Activated CD4-positive, alpha-beta T cell treated with anti-CD3 and anti-CD28 coated beads, Interleukin-2, amount 50 U/mL, for 4 hours (primary cell): ENCODE data around the gene RNLS.
"Not testable (repeated sequence)": the region's sequence is repeated elsewhere in the genome, so short reads cannot be mapped to it uniquely, and the experiment has no call there.

Source experiments
- DNase-seq, 2 experiments: peaks; one replicate each; pipeline ENCODE4 v3.0.0-alpha.2; 2020

Gene RNLS

GRCh38 chr10:88383276-88383675 lies 199.8 kb downstream of the RNLS start:
- DNase-seq: no peak

- DNase-seq: no peak
Measured at GRCh38 chr10:88382699-88383098, 200.4 kb downstream of the RNLS start.

GRCh38 chr10:88379575-88379974 lies 203.5 kb downstream of the RNLS start:
- no peak for DNase-seq

- no peak for DNase-seq
Measured at GRCh38 chr10:88377510-88377909, 205.6 kb downstream of the RNLS start.

- DNase-seq: no peak
Measured at GRCh38 chr10:88374392-88375175, 208.5 kb downstream of the RNLS start.

GRCh38 chr10:88372881-88373592 lies 210.1 kb downstream of the RNLS start:
- DNase-seq: no peak

- no peak for DNase-seq
Measured at GRCh38 chr10:88372051-88372715, 210.9 kb downstream of the RNLS start.

- DNase-seq: no peak
Measured at GRCh38 chr10:88370713-88371112, 212.4 kb downstream of the RNLS start.

GRCh38 chr10:88366772-88367171 lies 216.3 kb downstream of the RNLS start:
- no peak for DNase-seq

GRCh38 chr10:88361995-88362807 lies 220.9 kb downstream of the RNLS start:
- no peak for DNase-seq

- no peak for DNase-seq
Measured at GRCh38 chr10:88361494-88361893, 221.6 kb downstream of the RNLS start.

- DNase-seq: not testable (repeated sequence)
Measured at GRCh38 chr10:88355750-88356149, 227.4 kb downstream of the RNLS start.

- no peak for DNase-seq
Measured at GRCh38 chr10:88347597-88348304, 235.4 kb downstream of the RNLS start.

- no peak for DNase-seq
Measured at GRCh38 chr10:88347022-88347421, 236.1 kb downstream of the RNLS start.

- no peak for DNase-seq
Measured at GRCh38 chr10:88346144-88346977, 236.8 kb downstream of the RNLS start.

- DNase-seq: no peak
Measured at GRCh38 chr10:88343761-88344484, 239.2 kb downstream of the RNLS start.

GRCh38 chr10:88342733-88343310 lies 240.3 kb downstream of the RNLS start:
- DNase-seq: no peak

- no peak for DNase-seq
Measured at GRCh38 chr10:88337134-88337533, 246.0 kb downstream of the RNLS start.

- DNase-seq: no peak
Measured at GRCh38 chr10:88336334-88336733, 246.8 kb downstream of the RNLS start.

GRCh38 chr10:88333248-88333630 lies 249.9 kb downstream of the RNLS start:
- DNase-seq: no peak
